Measurements from ENCODE around the gene GNA12. TPM values are rescaled to one million over a fixed set of nuclear protein-coding genes. Genes with fewer than 3 reads are reported as not detected.

Gene GNA12
- total RNA-seq, 1 experiment from 2014 or later = 15.0 TPM

GRCh38 chr7:2872296-2872874, 28.3 kb upstream of the GNA12 start:
- Histone ChIP-seq H3K4me1 (ENCODE audit: insufficient read depth, low read length) (peaks cover 47% of the 10 kb centered on the region), H2AFZ (ENCODE audit: low read length) (no peak overlapping the region), H3K27ac (ENCODE audit: low read length) (peak overlapping the region; percentile 99), H3K27me3 (ENCODE audit: low read length) (no peaks in the 10 kb centered on the region), H3F3A (ENCODE audit: low read length, unreplicated experiment) (no peaks in the 10 kb centered on the region), H4K20me1 (ENCODE audit: low read length) (no peaks in the 10 kb centered on the region), H3K79me2 (ENCODE audit: low read length) (no peaks in the 10 kb centered on the region), H3K9ac (ENCODE audit: low read length) (no peak overlapping the region), H3K4me2 (ENCODE audit: low read length) (peak overlapping the region; percentile 75), H3K9me3 (ENCODE audit: low read length) (no peaks in the 10 kb centered on the region), H3K9me2 (replicated peaks; ENCODE audit: low read length) (no peaks in the 10 kb centered on the region), H3K4me3 (ENCODE audit: low read length) (no peak overlapping the region; the same call in 1 of the 2 replicates), H3K36me3 (ENCODE audit: low read depth, low read length) (no peaks in the 10 kb centered on the region)
- DNase-seq (no peak), ATAC-seq (no peak)
- ChIA-PET POLR2A (ENCODE audit: unreplicated experiment) (no interaction called here), CTCF (no interaction called here)
- intact Hi-C loops (cut with micrococcal nuclease) = no loop called here
- BruUV-seq (replicated peaks) = no TSS peak
- TF ChIP-seq EZH2phosphoT487 (IDR thresholded peaks at IDR 0.05; ENCODE audit: borderline replicate concordance, low read length) = no peak
- no peak for TF ChIP-seq CTCF (conservative IDR thresholded peaks at IDR 0.05; ENCODE audit: low read depth, low read length)
- TF ChIP-seq EZH2 (IDR thresholded peaks at IDR 0.05; ENCODE audit: low read length, unreplicated experiment) = no peak

GRCh38 chr7:2870471-2870931, 26.4 kb upstream of the GNA12 start:
- Histone ChIP-seq H3K4me3 (ENCODE audit: low read length) (peak overlapping the region; percentile 10; the same call in 1 of the 2 replicates), H2AFZ (ENCODE audit: low read length) (peak overlapping the region; percentile 62), H3K27me3 (ENCODE audit: low read length) (no peaks in the 10 kb centered on the region), H3K9ac (ENCODE audit: low read length) (peak overlapping the region; percentile 29; the same call in 1 of the 2 replicates), H3K27ac (ENCODE audit: low read length) (peak overlapping the region; percentile 53), H3F3A (ENCODE audit: low read length, unreplicated experiment) (no peaks in the 10 kb centered on the region), H4K20me1 (ENCODE audit: low read length) (no peaks in the 10 kb centered on the region), H3K4me2 (ENCODE audit: low read length) (peak overlapping the region; percentile 49), H3K9me2 (replicated peaks; ENCODE audit: low read length) (no peaks in the 10 kb centered on the region), H3K79me2 (ENCODE audit: low read length) (no peaks in the 10 kb centered on the region), H3K9me3 (ENCODE audit: low read length) (no peaks in the 10 kb centered on the region), H3K36me3 (ENCODE audit: low read depth, low read length) (no peaks in the 10 kb centered on the region), H3K4me1 (ENCODE audit: insufficient read depth, low read length) (peaks cover 35% of the 10 kb centered on the region)
- no peak for TF ChIP-seq EZH2 (IDR thresholded peaks at IDR 0.05; ENCODE audit: low read length, unreplicated experiment)
- TF ChIP-seq CTCF (conservative IDR thresholded peaks at IDR 0.05; ENCODE audit: low read depth, low read length) = no peak
- TF ChIP-seq EZH2phosphoT487 (IDR thresholded peaks at IDR 0.05; ENCODE audit: borderline replicate concordance, low read length) = no peak
- CTCF ChIA-PET = interaction anchor here (1.0 kb wide), 1 partner anchor 431 kb away, joined by 4 read pairs; no protein-coding TSS in a partner anchor
- POLR2A ChIA-PET (ENCODE audit: unreplicated experiment) = no interaction called here
- peak; percentile 68 for DNase-seq
- BruUV-seq (replicated peaks) = no TSS peak
- intact Hi-C loops (cut with micrococcal nuclease) = no loop called here
- peak; percentile 61 for ATAC-seq

- Histone ChIP-seq H3K4me2 (ENCODE audit: low read length) (peak overlapping the region; percentile 49), H3K4me1 (ENCODE audit: insufficient read depth, low read length) (peaks cover 31% of the 10 kb centered on the region), H3K27me3 (ENCODE audit: low read length) (no peaks in the 10 kb centered on the region), H4K20me1 (ENCODE audit: low read length) (no peaks in the 10 kb centered on the region), H3K9me3 (ENCODE audit: low read length) (no peaks in the 10 kb centered on the region), H3K36me3 (ENCODE audit: low read depth, low read length) (no peaks in the 10 kb centered on the region), H3K9ac (ENCODE audit: low read length) (peak overlapping the region; percentile 29; the same call in 1 of the 2 replicates), H3K79me2 (ENCODE audit: low read length) (no peaks in the 10 kb centered on the region), H3K27ac (ENCODE audit: low read length) (peak overlapping the region; percentile 53), H2AFZ (ENCODE audit: low read length) (peak overlapping the region; percentile 62; the same call in 1 of the 2 replicates), H3F3A (ENCODE audit: low read length, unreplicated experiment) (no peaks in the 10 kb centered on the region), H3K9me2 (replicated peaks; ENCODE audit: low read length) (no peaks in the 10 kb centered on the region), H3K4me3 (ENCODE audit: low read length) (no peak overlapping the region; the same call in 1 of the 2 replicates)
- ATAC-seq = no peak
- POLR2A ChIA-PET (ENCODE audit: unreplicated experiment) = no interaction called here
- intact Hi-C loops (cut with micrococcal nuclease) = loop anchor here (10.0 kb wide), 1 partner anchor 435 kb away; the partner anchor contains the start of gene SDK1
- CTCF ChIA-PET = interaction anchor here (1.0 kb wide), 1 partner anchor 432 kb away, joined by 4 read pairs; no protein-coding TSS in a partner anchor
- BruUV-seq (replicated peaks) = no TSS peak
- no peak for TF ChIP-seq CTCF (conservative IDR thresholded peaks at IDR 0.05; ENCODE audit: low read depth, low read length)
- TF ChIP-seq EZH2phosphoT487 (IDR thresholded peaks at IDR 0.05; ENCODE audit: borderline replicate concordance, low read length) = no peak
- no peak for TF ChIP-seq EZH2 (IDR thresholded peaks at IDR 0.05; ENCODE audit: low read length, unreplicated experiment)
- no peak for DNase-seq
Observed at GRCh38 chr7:2869981-2870380, 25.9 kb upstream of the GNA12 start.

Data from PC-3 (cell line).